ENCODE data around the gene TMEM8B.

TMEM8B gene

GRCh38 chr9:35818341-35818740 is 10.7 kb upstream of the TMEM8B start:
- Histone ChIP-seq H3K4me2 (ENCODE audit: low read length) (no peak overlapping the region), H3K9me2 (ENCODE audit: low read depth, low read length) (no peaks in the 10 kb centered on the region), H3K9ac (ENCODE audit: low read length) (no peak overlapping the region), H3K9me3 (ENCODE audit: low read length) (no peaks in the 10 kb centered on the region), H3K4me1 (ENCODE audit: insufficient read depth, low read length, severe bottlenecking) (peaks cover 13% of the 10 kb centered on the region), H3K27me3 (ENCODE audit: insufficient read depth, low read length) (no peaks in the 10 kb centered on the region), H3K36me3 (ENCODE audit: insufficient read depth, low read length) (no peaks in the 10 kb centered on the region; the same call in 1 of the 2 replicates), H3F3A (ENCODE audit: insufficient read depth, low read length) (no peaks in the 10 kb centered on the region), H3K4me3 (ENCODE audit: low read depth, low read length, poor library complexity, severe bottlenecking) (no peak overlapping the region), H3K79me2 (ENCODE audit: insufficient read depth, low read length) (no peaks in the 10 kb centered on the region), H3K27ac (ENCODE audit: low read depth, low read length, poor library complexity, severe bottlenecking) (no peak overlapping the region), H2AFZ (ENCODE audit: low read length) (no peak overlapping the region), H4K20me1 (ENCODE audit: insufficient read depth, low read length) (no peaks in the 10 kb centered on the region)
- TF ChIP-seq EZH2 (IDR thresholded peaks at IDR 0.05; ENCODE audit: borderline replicate concordance, low read length), result no peak
- TF ChIP-seq, protein P1, sequence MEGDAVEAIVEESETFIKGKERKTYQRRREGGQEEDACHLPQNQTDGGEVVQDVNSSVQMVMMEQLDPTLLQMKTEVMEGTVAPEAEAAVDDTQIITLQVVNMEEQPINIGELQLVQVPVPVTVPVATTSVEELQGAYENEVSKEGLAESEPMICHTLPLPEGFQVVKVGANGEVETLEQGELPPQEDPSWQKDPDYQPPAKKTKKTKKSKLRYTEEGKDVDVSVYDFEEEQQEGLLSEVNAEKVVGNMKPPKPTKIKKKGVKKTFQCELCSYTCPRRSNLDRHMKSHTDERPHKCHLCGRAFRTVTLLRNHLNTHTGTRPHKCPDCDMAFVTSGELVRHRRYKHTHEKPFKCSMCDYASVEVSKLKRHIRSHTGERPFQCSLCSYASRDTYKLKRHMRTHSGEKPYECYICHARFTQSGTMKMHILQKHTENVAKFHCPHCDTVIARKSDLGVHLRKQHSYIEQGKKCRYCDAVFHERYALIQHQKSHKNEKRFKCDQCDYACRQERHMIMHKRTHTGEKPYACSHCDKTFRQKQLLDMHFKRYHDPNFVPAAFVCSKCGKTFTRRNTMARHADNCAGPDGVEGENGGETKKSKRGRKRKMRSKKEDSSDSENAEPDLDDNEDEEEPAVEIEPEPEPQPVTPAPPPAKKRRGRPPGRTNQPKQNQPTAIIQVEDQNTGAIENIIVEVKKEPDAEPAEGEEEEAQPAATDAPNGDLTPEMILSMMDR (IDR thresholded peaks at IDR 0.05; ENCODE audit: low read length), result no peak

DNA sequence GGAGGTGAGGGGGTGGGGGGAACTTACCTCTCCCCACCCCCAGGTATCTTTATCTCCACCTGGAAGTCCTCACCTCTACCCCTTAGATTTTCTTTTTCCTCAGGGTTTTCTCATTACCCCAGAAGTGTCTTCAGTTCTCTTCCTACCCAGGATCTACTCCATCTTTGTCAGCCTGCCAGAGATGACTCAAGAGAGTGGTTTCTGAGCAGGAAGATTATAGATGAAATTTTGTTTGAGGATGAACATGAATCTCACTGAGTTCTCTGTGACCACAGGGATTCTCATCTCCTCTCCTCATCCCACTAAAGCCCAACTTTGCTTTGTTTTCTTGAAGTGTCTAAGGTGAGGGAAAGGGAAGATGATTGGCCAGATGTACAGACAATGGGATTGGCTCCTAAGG is 9.0 kb upstream of the TMEM8B start:
- H2AFZ ChIP-seq (ENCODE audit: low read length), result no peak overlapping the region
- no peaks in the 10 kb centered on the region for H3K9me2 ChIP-seq (ENCODE audit: low read depth, low read length)
- H3K36me3 ChIP-seq (ENCODE audit: insufficient read depth, low read length), result no peaks in the 10 kb centered on the region; the same call in 1 of the 2 replicates
- no peaks in the 10 kb centered on the region for H3K27me3 ChIP-seq (ENCODE audit: insufficient read depth, low read length)
- no peaks in the 10 kb centered on the region for H3K9me3 ChIP-seq (ENCODE audit: low read length)
- H3K9ac ChIP-seq (ENCODE audit: low read length), result no peak overlapping the region
- H4K20me1 ChIP-seq (ENCODE audit: insufficient read depth, low read length), result no peaks in the 10 kb centered on the region
- H3K27ac ChIP-seq (ENCODE audit: low read depth, low read length, poor library complexity, severe bottlenecking), result no peak overlapping the region
- H3K4me3 ChIP-seq (ENCODE audit: low read depth, low read length, poor library complexity, severe bottlenecking), result no peak overlapping the region
- peaks cover 3% of the 10 kb centered on the region for H3K4me1 ChIP-seq (ENCODE audit: insufficient read depth, low read length, severe bottlenecking)
- no peak overlapping the region for H3K4me2 ChIP-seq (ENCODE audit: low read length)
- H3K79me2 ChIP-seq (ENCODE audit: insufficient read depth, low read length), result no peaks in the 10 kb centered on the region
- TF ChIP-seq, protein P1 (IDR thresholded peaks at IDR 0.05; ENCODE audit: low read length), result no peak
- TF ChIP-seq EZH2 (IDR thresholded peaks at IDR 0.05; ENCODE audit: borderline replicate concordance, low read length), result no peak
- no peaks in the 10 kb centered on the region for H3F3A ChIP-seq (ENCODE audit: insufficient read depth, low read length)

DNA sequence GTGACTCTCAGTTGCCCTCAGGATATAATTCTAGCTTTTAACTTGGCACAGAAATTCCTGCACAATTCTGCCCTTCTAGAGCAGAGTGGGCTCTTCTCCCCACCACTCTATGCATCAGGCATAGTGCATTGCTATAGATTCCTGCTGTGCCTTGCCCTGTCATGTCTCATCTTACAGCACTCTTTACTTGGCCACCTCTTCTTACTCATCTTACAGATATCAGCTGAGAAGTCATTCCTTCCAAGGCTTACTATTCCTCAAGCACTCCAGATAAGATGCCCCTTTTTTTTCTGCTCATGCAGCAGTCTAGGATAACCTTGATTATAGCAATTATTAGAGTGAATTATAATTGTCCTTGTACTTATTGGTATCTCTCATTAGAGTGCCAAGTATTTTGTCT is 6.1 kb upstream of the TMEM8B start:
- Histone ChIP-seq H2AFZ (ENCODE audit: low read length) (no peak overlapping the region), H4K20me1 (ENCODE audit: insufficient read depth, low read length) (no peaks in the 10 kb centered on the region), H3K79me2 (ENCODE audit: insufficient read depth, low read length) (no peaks in the 10 kb centered on the region), H3K36me3 (ENCODE audit: insufficient read depth, low read length) (no peaks in the 10 kb centered on the region), H3K9me3 (ENCODE audit: low read length) (no peaks in the 10 kb centered on the region), H3K27ac (ENCODE audit: low read depth, low read length, poor library complexity, severe bottlenecking) (no peak overlapping the region), H3K4me1 (ENCODE audit: insufficient read depth, low read length, severe bottlenecking) (no peaks in the 10 kb centered on the region), H3K27me3 (ENCODE audit: insufficient read depth, low read length) (no peaks in the 10 kb centered on the region), H3K4me2 (ENCODE audit: low read length) (no peak overlapping the region), H3K4me3 (ENCODE audit: low read depth, low read length, poor library complexity, severe bottlenecking) (no peak overlapping the region), H3K9me2 (ENCODE audit: low read depth, low read length) (no peaks in the 10 kb centered on the region), H3K9ac (ENCODE audit: low read length) (no peak overlapping the region), H3F3A (ENCODE audit: insufficient read depth, low read length) (no peaks in the 10 kb centered on the region)
- TF ChIP-seq EZH2 (IDR thresholded peaks at IDR 0.05; ENCODE audit: borderline replicate concordance, low read length), result no peak
- TF ChIP-seq, protein P1 (IDR thresholded peaks at IDR 0.05; ENCODE audit: low read length), result no peak
